SU-DHL-6 (cell line): ENCODE measurements around the gene CREBBP.

Experiments
- H2AFZ ChIP-seq: fragments of 200-600 bp; sonication (generic); 2 replicates; pipeline ENCODE4 v1.6.1; 2014; ENCODE audit warnings: low read depth, mild to moderate bottlenecking, moderate library complexity, mixed read lengths, antibody characterized with exemption, low read length; ENCODE audit not compliant: severe bottlenecking
- H3F3A ChIP-seq: fragments of 200-600 bp; shearing (Covaris generic); 2 replicates; pipeline ENCODE4 v1.6.0; 2016; ENCODE audit warnings: antibody characterized with exemption, mild to moderate bottlenecking; ENCODE audit not compliant: insufficient read depth
- H3K27ac ChIP-seq: fragments of 200-600 bp; sonication (generic); 2 replicates; pipeline ENCODE4 v1.5.1; 2016; ENCODE audit warnings: low read depth, mild to moderate bottlenecking, low read length, moderate library complexity, mixed read lengths
- H3K27me3 ChIP-seq: fragments of 200-600 bp; sonication (generic), shearing (Covaris generic); 2 replicates; pipeline ENCODE4 v1.6.0; 2014; ENCODE audit warnings: mild to moderate bottlenecking, low read length
- H3K36me3 ChIP-seq: fragments of 200-600 bp; sonication (generic); 2 replicates; pipeline ENCODE4 v1.6.1; 2014; ENCODE audit warnings: mild to moderate bottlenecking, low read length, mixed read lengths
- H3K4me2 ChIP-seq: fragments of 300-600, 200-600 bp; shearing (Covaris generic), sonication (generic); 2 replicates; pipeline ENCODE4 v1.6.0; 2014; ENCODE audit warnings: low read length, low read depth, mild to moderate bottlenecking; ENCODE audit not compliant: poor library complexity, severe bottlenecking
- H3K4me3 ChIP-seq: fragments of 200-600 bp; sonication (generic); 2 replicates; pipeline ENCODE4 v1.5.1; 2014; ENCODE audit warnings: antibody characterized with exemption, low read length, mild to moderate bottlenecking, mixed read lengths; ENCODE audit not compliant: insufficient read depth, poor library complexity, severe bottlenecking
- H3K79me2 ChIP-seq: fragments of 200-600 bp; sonication (generic); 2 replicates; pipeline ENCODE4 v1.6.1; 2014; ENCODE audit warnings: mild to moderate bottlenecking, low read length, moderate library complexity; ENCODE audit not compliant: insufficient read depth
- H3K9ac ChIP-seq: fragments of 200-600 bp; sonication (generic); 2 replicates; pipeline ENCODE4 v1.7.0; 2014; ENCODE audit warnings: mild to moderate bottlenecking, low read length
- H3K9me2 ChIP-seq: fragments of 200-600 bp; sonication (generic); replicated peaks from 2 replicates; pipeline ENCODE4 v1.6.1; 2014; ENCODE audit warnings: low read length; ENCODE audit not compliant: insufficient read depth
- H3K9me3 ChIP-seq: fragments of 200-600 bp; sonication (generic); 2 replicates; pipeline ENCODE4 v1.6.1; 2014; ENCODE audit warnings: low read length, mixed read lengths; ENCODE audit not compliant: insufficient read depth
- H4K20me1 ChIP-seq: fragments of 200-600 bp; sonication (generic); 2 replicates; pipeline ENCODE4 v1.6.1; 2014; ENCODE audit warnings: low read depth, mild to moderate bottlenecking, antibody characterized with exemption, low read length, moderate library complexity, mixed read lengths
- CTCF ChIP-seq: fragments of 200-600 bp; sonication (generic); IDR thresholded peaks from one replicate; pipeline ENCODE4 v1.5.1; 2017; ENCODE audit warnings: antibody characterized with exemption, mild to moderate bottlenecking, low read length, moderate library complexity; ENCODE audit not compliant: insufficient read depth, poor library complexity, severe bottlenecking
- EZH2phosphoT487 ChIP-seq: fragments of 200-600 bp; sonication (generic), shearing (Covaris generic); conservative IDR thresholded peaks from 2 replicates; pipeline ENCODE4 v1.6.1; 2018; ENCODE audit warnings: mild to moderate bottlenecking, antibody characterized with exemption, low read length, moderate library complexity, mixed read lengths

Gene CREBBP

GRCh38 chr16:3865241-3865640 lies 15.3 kb downstream of the CREBBP start:
- no peak overlapping the region for H2AFZ ChIP-seq
- H3K9me3 ChIP-seq, result no peaks in the 10 kb centered on the region
- no peaks in the 10 kb centered on the region for H3K9me2 ChIP-seq
- peaks cover 100% of the 10 kb centered on the region for H3K79me2 ChIP-seq
- H3K9ac ChIP-seq, result no peak overlapping the region
- H3K36me3 ChIP-seq, result no peaks in the 10 kb centered on the region
- TF ChIP-seq CTCF (no peak), EZH2phosphoT487 (no peak)
- no peaks in the 10 kb centered on the region for H3K27me3 ChIP-seq
- H3K27ac ChIP-seq, result no peak overlapping the region
- H3K4me2 ChIP-seq, result no peak overlapping the region
- H4K20me1 ChIP-seq, result peaks cover 33% of the 10 kb centered on the region
- H3F3A ChIP-seq, result no peaks in the 10 kb centered on the region; the same call in 1 of the 2 replicates
- no peak overlapping the region for H3K4me3 ChIP-seq

GRCh38 chr16:3864562-3864961 lies 16.0 kb downstream of the CREBBP start:
- peaks cover 100% of the 10 kb centered on the region for H3K79me2 ChIP-seq
- H3F3A ChIP-seq, result no peaks in the 10 kb centered on the region; the same call in 1 of the 2 replicates
- H2AFZ ChIP-seq, result no peak overlapping the region
- no peak overlapping the region for H3K27ac ChIP-seq
- H3K4me3 ChIP-seq, result no peak overlapping the region
- H3K9me3 ChIP-seq, result no peaks in the 10 kb centered on the region
- H3K9ac ChIP-seq, result no peak overlapping the region
- TF ChIP-seq CTCF (no peak), EZH2phosphoT487 (no peak)
- no peaks in the 10 kb centered on the region for H3K27me3 ChIP-seq
- H3K4me2 ChIP-seq, result no peak overlapping the region
- H4K20me1 ChIP-seq, result peaks cover 26% of the 10 kb centered on the region
- H3K36me3 ChIP-seq, result no peaks in the 10 kb centered on the region
- no peaks in the 10 kb centered on the region for H3K9me2 ChIP-seq

GRCh38 chr16:3863587-3863986 lies 16.9 kb downstream of the CREBBP start:
- Histone ChIP-seq H3F3A (no peaks in the 10 kb centered on the region; the same call in 1 of the 2 replicates), H3K9ac (no peak overlapping the region), H3K9me2 (no peaks in the 10 kb centered on the region), H3K27me3 (no peaks in the 10 kb centered on the region), H2AFZ (no peak overlapping the region), H3K36me3 (no peaks in the 10 kb centered on the region), H3K4me2 (no peak overlapping the region), H3K27ac (no peak overlapping the region), H3K4me3 (no peak overlapping the region), H3K79me2 (peaks cover 100% of the 10 kb centered on the region), H3K9me3 (no peaks in the 10 kb centered on the region), H4K20me1 (peaks cover 23% of the 10 kb centered on the region)
- TF ChIP-seq EZH2phosphoT487 (no peak), CTCF (no peak)
